Eye (tissue), 1 donor: ENCODE data around the gene PHTF2.

Experiments used
- DNase-seq: peaks from one replicate; pipeline ENCODE4 v3.0.0-alpha.2; 2015

The PHTF2 gene

GRCh38 chr7:77796109-77796508, 2.5 kb upstream of the PHTF2 start:
- no peak for DNase-seq

GRCh38 chr7:77796960-77797359, 1.6 kb upstream of the PHTF2 start:
- no peak for DNase-seq

GRCh38 chr7:77797734-77798393, 709 bp upstream of the PHTF2 start:
- no peak for DNase-seq

- peak; percentile 88 for DNase-seq
Measured at GRCh38 chr7:77799078-77799964, 748 bp downstream of the PHTF2 start.

- DNase-seq, result no peak
Measured at GRCh38 chr7:77800158-77800557, 1.6 kb downstream of the PHTF2 start.

GRCh38 chr7:77800730-77801129, 2.2 kb downstream of the PHTF2 start:
- DNase-seq, result no peak

- DNase-seq, result no peak
Measured at GRCh38 chr7:77802557-77803405, 4.2 kb downstream of the PHTF2 start.

- DNase-seq, result no peak
Measured at GRCh38 chr7:77806425-77806824, 7.9 kb downstream of the PHTF2 start.

GRCh38 chr7:77808517-77808916, 9.9 kb downstream of the PHTF2 start:
- DNase-seq, result no peak

- no peak for DNase-seq
Measured at GRCh38 chr7:77811516-77812289, 13.1 kb downstream of the PHTF2 start.

- no peak for DNase-seq
Measured at GRCh38 chr7:77812290-77812685, 13.7 kb downstream of the PHTF2 start.

- no peak for DNase-seq
Measured at GRCh38 chr7:77813180-77813579, 14.6 kb downstream of the PHTF2 start.

GRCh38 chr7:77819021-77819420, 20.4 kb downstream of the PHTF2 start:
- no peak for DNase-seq

GRCh38 chr7:77820967-77821366, 22.4 kb downstream of the PHTF2 start:
- DNase-seq, result no peak

- DNase-seq, result no peak
Measured at GRCh38 chr7:77822269-77822668, 23.7 kb downstream of the PHTF2 start.

- no peak for DNase-seq
Measured at GRCh38 chr7:77823787-77824186, 25.2 kb downstream of the PHTF2 start.

- no peak for DNase-seq
Measured at GRCh38 chr7:77824636-77825035, 26.1 kb downstream of the PHTF2 start.

GRCh38 chr7:77825131-77825530, 26.6 kb downstream of the PHTF2 start:
- no peak for DNase-seq

- no peak for DNase-seq
Measured at GRCh38 chr7:77826300-77826699, 27.7 kb downstream of the PHTF2 start.

- DNase-seq, result no peak
Measured at GRCh38 chr7:77827999-77828398, 29.4 kb downstream of the PHTF2 start.

- no peak for DNase-seq
Measured at GRCh38 chr7:77830649-77831355, 32.2 kb downstream of the PHTF2 start.

- no peak for DNase-seq
Measured at GRCh38 chr7:77831481-77831880, 32.9 kb downstream of the PHTF2 start.
